ENCODE data around the gene C11orf24. TPM values are rescaled to one million over a fixed set of nuclear protein-coding genes. Genes with fewer than 3 reads are reported as not detected.

The C11orf24 gene
- total and polyA plus RNA-seq, 9 of the 15 experiments (the other 6 are each of a cell fraction or from before 2014, with no cell fraction given), result 2.0 to 65.2 (median 32.5) TPM

- H3K36me3 ChIP-seq (ENCODE audit: control insufficient read depth, insufficient read depth, low read length), result no peaks in the 10 kb centered on the region
- TF ChIP-seq NR0B1 (IDR thresholded peaks at IDR 0.05; ENCODE audit: partially characterized antibody) (no peak), HSF4 (CRISPR knock-in tag; IDR thresholded peaks at IDR 0.05; ENCODE audit: borderline replicate concordance) (no peak), ZNF174 (CRISPR knock-in tag; IDR thresholded peaks at IDR 0.05) (no peak), HMG20B (CRISPR knock-in tag; IDR thresholded peaks at IDR 0.05) (no peak), SRSF9 (IDR thresholded peaks at IDR 0.05; ENCODE audit: borderline replicate concordance, low read depth, low read length) (no peak), RFX7 (CRISPR knock-in tag; IDR thresholded peaks at IDR 0.05) (no peak), RHOXF2B (CRISPR knock-in tag; conservative IDR thresholded peaks at IDR 0.05) (no peak)
- TF ChIP-seq, protein P1, sequence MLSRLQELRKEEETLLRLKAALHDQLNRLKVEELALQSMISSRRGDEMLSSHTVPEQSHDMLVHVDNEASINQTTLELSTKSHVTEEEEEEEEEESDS (CRISPR knock-in tag; IDR thresholded peaks at IDR 0.05), result no peak
- in situ Hi-C loops (cut with MboI), result no loop called here
- H3K9me3 ChIP-seq (replicated peaks; ENCODE audit: control insufficient read depth, insufficient read depth, low read depth, low read length), result no peaks in the 10 kb centered on the region; the same call in 1 of the 2 replicates
- H4K20me1 ChIP-seq (replicated peaks; ENCODE audit: control insufficient read depth, insufficient read depth, low read length), result no peaks in the 10 kb centered on the region
- H3K9ac ChIP-seq (ENCODE audit: insufficient read depth in 1 of 2, low read depth in 2 of 2, low read length in 2 of 2), result no peak overlapping the region
- no peak overlapping the region for H3K4me2 ChIP-seq (ENCODE audit: insufficient read depth, low read length)
- no peaks in the 10 kb centered on the region for H3K79me2 ChIP-seq (ENCODE audit: control insufficient read depth, insufficient read depth, low read length)
- CTCF ChIA-PET (ENCODE audit: low intra/inter-chr PET ratio), result no interaction called here
- intact Hi-C loops (cut with micrococcal nuclease), result no loop called here
- no peaks in the 10 kb centered on the region for H3K9me1 ChIP-seq (ENCODE audit: control insufficient read depth, insufficient read depth, low read length)
- ATAC-seq (no peak), FAIRE-seq (no peak), DNase-seq (ENCODE audit: extremely low read depth in 1 of 4, low spot score in 3 of 4) (no peak)
- no peak overlapping the region for H3K4me3 ChIP-seq
- POLR2A ChIA-PET, result interaction anchor here (0.6 to 1.8 kb wide), 2 partner anchors 11 to 94 kb away, joined by 4 read pairs; no protein-coding TSS in a partner anchor
- BruUV-seq (replicated peaks), result no TSS peak
- WGBS (ENCODE audit: insufficient coverage, low coverage, missing lambda C conversion rate), result 52% methylated on average over 3 of the region's 5 CpGs
- no peak overlapping the region for H2AFZ ChIP-seq (ENCODE audit: low read depth, low read length)
- no peaks in the 10 kb centered on the region for H3K27me3 ChIP-seq (ENCODE audit: control insufficient read depth in 2 of 2, insufficient read depth in 2 of 2, low read length in 2 of 2)
- no peak overlapping the region for H3K27ac ChIP-seq (ENCODE audit: extremely low read depth, low read depth, low read length)
- peaks cover 5 to 11% of the 10 kb centered on the region in 2 experiments; a peak in 4 of 5 replicates for H3K4me1 ChIP-seq (replicated peaks in 1 of 2; ENCODE audit: control insufficient read depth in 2 of 2, insufficient read depth in 2 of 2, low read length in 2 of 2)
Observed at GRCh38 chr11:68279676-68280075, 7.9 kb upstream of the C11orf24 start.
